GM19438 (cell line): ENCODE results near the gene CDH23.

Source experiments
- ATAC-seq: cut with Tn5 transposase; IDR thresholded peaks from one replicate; pipeline ENCODE4 v1.9.1; 2021; ENCODE audit warnings: low read depth; ENCODE audit not compliant: unreplicated experiment

The CDH23 gene

DNA sequence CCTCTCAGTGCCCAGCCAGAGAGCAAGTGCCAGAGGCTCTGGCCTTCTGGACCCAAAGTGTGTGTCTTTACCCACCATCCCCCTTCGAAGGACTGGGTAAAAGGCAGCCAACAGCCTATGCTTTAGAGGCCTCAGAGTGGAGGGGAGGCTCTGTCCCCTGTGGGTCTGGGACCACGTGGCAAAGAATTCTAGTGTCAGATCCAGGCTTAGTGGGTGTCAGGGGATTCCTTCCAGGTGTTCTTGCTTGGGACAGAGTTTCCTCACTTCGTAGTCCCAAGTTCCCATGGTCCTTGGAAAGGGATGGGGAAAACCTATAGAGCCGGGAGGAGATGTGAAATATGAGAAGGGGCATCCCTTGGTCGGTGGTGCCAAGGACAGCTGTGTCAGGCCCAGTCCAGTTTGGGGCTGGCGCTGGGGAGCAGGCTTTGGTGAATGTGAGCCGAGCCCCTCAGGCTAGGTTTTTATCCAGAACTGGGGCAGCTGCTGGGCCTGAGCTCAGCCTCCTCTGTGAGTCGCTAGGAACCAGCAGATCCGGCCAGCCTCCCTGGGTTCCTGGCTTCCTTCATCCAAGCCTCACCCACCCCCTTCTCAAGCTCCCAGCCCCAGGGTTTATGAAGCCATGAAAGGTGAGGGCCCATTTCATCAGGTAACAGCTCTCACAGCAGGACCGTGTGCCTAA is 251.7 kb downstream of the CDH23 start:
- no peak for ATAC-seq

DNA sequence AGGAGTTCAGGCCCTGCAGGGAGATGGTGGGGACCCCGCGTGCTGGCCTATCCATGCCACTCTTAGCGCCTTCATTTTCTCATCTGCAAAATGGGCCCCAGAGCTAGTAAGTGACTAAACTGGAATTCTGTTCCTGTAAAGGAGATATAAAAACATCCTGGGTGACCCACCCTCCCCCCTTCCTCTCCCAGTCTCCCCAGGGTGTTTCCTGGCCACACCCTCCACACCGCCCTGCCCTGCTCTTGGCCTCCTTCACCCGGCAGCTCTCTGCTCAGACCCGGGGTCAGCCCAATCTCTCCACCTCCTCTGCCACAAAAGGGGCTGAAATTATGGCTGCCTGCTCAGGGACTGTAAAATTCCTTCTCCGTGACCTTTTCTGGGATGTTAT is 252.2 kb downstream of the CDH23 start:
- ATAC-seq, result no peak

DNA sequence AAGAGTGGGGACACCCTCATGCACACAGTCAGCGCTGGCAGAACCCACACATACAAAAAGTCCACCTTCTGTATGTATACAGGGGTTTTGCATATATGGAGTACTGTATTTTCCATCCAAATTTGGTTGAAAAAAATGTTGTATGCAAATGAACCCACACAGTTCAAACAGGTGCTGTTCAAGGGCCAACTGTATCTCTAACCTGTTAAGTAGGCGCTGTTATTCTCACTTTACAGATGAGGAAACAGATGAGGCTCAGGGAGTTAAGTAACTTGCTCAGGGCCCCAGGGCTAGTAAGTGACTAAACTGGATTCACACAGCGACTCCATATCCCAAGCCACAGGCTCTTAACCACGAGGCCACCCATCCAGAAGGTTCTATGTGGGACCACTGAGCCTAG is 252.9 kb downstream of the CDH23 start:
- no peak for ATAC-seq

DNA sequence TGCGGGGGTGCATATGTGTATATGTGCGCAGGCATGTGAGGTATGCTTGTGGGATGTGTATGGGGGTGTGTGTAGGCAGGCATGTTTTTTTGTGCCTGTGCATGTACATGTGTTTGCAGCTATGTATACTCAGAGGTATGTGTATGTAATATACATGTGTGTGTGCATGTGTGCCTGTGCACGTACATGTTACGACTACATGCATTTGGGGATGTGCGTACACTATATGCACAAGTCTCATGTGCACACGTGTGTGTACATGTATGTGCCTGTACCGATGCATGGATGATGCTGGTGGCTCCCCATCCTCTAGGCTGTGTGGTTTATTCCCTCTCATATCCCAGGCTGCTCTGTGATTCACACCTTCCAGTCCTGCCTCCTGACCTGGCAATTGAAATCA is 253.7 kb downstream of the CDH23 start:
- ATAC-seq, result no peak

DNA sequence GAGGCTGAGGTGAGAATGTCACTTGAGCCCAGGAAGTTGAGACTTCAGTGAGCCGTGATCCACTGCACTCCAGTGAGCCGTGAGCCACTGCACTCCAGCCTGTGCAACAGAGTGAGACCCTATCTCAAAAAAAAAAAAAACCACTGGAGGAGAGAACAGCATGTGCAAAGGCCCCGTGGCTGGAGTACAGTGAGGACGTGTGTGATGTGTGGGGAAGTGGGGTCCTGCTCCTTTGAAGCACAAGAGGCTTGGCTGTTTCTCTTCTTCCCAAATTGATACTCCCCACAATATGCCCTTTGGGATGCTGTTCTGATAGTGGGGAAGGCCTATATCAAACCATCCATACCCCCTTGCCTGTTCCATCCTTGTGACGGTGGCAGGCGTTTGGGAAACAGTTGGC is 254.7 kb downstream of the CDH23 start:
- no peak for ATAC-seq

DNA sequence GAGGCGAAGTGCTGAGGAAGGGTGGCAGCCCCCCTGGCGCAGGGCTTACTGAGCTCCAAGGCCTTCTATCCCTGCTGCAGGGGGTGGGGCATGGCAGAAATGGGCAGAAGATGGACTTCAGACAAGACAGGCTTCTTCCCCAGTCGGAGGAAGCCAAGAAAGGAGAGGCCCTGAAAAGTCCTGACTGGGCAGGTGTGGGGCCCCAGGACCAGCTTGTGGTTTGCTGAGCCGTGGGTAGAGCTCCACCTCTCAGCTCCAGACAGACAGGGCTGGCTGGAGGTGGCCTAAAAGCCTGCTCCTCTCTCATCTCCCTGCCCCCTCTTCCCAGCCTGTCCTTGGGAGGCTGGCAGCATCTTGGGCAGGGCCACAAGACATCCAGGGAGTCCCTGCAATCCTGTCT is 255.2 kb downstream of the CDH23 start:
- ATAC-seq, result no peak

DNA sequence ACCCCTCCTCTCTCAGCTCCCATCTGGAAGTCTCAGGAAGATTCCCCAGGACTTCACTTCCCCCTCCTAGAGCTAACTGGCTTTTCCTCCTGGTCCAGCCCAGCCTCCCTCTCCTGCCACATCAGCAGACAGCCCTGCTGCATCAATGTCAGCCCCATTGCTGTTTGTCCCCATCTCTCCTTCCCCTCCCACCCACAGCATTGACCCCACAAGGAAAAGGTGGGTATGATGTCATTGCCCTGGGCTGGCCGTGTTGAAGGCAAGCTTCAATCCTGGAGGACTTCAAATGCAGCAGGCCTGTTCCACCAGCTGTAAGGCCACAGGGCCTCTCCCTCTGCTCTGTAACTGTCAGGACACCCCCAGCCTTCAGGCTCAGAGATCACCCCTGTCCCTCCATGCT is 256.3 kb downstream of the CDH23 start:
- no peak for ATAC-seq

DNA sequence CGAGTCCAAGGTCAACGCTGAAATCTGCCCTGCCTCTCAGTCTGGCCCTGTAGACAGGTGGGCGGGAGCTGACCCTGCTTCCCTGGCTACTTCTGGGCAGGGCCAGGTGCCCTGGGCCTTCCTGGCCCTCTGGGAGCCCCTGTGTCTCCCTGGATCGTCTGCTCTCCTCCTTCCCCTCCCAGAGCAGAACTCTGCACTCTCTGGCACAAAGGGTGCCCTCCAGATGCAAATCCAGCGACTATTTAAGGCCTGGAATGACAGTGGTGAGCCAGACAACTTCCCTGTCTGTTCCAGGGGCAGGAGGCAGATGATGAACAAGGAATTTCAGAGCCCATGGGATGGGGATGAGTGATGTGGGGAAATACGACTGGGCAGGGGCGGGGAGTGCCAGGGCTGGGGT is 259.5 kb downstream of the CDH23 start:
- no peak for ATAC-seq

DNA sequence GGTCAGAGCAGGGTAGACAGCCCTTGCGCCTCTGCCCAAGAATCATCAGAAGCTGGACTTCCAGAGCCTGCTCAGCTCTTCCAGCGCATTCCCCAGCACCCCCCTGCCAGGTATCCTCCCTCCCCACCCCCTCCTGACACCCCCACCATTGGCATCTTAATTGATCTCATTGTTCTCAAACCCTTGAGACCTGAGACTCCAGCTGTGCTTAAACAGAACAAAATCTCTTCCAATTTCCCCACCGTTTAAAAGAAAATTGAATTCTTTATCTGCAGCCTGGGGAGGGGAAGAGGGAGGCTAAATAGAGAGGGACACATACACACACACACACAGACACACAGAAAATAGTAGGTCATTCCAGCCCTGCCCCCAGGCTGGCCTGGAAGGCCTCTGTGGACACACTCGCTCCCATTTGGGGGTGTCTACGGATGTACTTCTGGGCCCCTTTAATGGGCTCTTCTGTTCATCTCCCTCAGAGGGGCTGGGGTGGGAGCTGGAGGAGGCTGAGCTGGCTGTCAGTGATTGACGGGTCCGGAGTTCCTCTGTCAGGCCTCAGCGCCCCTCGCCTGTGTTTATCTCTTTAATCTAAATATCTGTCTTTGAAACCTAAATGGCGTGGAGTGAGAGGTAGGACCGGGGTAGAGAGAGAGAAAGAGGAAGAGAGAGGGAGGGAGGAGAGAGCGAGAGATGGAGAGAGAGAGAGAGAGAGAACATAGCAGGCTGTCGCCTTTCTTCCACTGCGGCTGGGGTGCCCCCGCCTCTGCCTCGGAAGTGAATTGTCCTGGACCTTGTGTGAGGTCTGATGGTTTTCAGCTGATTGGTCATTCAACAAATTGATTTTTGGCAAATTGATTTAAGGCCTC is 261.1 kb downstream of the CDH23 start:
- no peak for ATAC-seq

DNA sequence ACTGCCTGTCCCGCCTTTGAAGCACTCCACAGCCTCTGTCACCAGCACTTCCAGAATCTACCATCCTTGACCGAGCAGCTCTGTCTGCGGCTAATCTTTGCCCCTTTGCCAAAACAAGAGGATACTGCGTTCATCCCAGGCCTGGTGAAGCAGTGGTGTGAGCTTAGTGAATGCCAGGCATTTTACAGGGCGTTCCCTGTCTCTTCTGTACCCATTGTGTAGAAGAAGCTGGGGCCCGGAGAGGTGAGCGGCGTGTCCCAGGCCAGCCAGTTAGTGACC is 261.7 kb downstream of the CDH23 start:
- no peak for ATAC-seq

DNA sequence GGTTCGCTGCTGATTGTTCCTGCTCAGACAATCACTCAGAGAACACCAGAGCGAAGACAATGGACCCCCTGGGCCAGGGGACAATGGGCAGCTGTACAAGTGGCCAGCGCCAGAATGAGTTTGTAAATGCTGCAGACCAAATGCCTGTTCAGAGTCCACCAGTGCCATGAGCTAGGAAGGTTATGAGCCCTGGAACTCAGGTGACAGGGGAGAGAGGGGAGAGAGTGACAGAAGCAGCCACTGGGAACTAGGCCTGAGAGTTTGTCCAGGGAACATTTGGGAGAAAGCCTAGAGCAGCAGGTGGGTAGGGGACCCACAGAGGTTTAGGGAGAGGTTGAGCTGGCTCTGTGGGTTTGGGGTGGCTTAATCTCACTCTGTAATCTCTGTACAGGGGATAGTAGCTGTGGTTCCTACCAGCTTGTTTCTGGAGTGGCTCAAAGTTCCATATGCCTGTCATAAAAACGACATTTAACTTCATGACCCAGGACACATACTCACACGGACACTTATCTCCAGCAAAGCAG is 262.5 kb downstream of the CDH23 start:
- no peak for ATAC-seq

DNA sequence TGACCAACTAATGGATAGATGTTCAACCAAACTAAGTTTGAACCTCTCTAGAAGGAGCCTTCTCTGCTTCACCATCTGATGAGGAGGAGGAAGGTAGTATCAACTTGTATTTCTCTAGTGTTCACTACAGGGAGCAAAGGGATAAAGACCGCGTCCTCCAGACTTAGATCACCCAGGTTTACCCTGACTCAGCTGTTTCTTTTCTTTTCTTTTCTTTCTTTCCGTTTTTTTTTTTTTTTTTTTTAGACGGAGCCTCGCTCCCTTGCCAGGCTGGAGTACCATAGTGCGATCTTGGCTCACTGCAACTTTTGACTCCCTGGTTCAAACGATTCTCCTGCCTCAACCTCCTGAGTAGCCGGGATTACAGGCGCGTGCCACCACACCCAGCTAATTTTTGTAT is 263.0 kb downstream of the CDH23 start:
- ATAC-seq, result no peak

DNA sequence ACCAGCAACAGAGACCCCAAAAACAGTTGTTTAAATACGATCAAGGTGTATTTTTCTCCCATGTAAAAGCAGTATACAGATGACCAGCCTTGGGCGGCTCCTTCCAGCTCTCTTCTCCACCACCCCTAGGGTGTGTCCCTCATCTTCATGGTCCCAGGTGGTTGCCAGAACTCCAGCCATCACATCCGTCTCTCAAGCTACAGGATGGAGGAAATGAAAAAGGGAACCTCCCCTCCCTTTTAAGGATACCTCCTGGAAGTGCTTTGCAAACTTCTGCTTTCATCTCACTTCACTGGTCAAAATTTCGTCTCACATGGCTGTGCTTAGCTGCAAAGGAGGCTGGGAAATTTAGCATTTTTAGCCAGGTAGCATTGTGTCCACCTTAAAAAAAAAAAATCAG is 263.6 kb downstream of the CDH23 start:
- no peak for ATAC-seq

DNA sequence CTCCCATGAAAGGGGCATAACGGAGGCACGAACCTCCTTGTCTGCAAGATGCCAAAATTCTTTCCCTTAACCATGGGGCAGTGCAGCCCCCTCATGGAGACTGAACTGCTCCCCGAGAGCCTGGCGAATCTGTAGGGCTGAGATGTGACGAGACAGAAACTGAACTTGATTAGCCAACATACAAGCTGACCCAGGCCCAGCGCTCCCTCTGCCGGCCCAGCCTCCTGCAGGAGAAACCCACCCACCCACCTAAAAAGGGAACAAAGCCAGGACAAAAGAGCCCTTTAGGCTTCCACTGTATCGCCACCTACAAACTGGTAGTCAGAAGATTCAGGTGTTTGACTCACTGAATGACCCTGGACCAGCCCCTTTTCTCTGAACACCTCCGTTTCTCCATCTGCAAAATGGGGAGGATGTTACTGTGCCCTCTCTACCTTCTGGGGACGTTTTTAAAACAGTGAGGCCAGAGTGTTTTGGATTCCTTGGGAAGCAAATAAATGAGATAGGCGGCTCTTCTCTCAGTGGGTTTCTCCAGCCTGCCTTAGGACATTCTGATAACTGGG is 264.4 kb downstream of the CDH23 start:
- no peak for ATAC-seq

DNA sequence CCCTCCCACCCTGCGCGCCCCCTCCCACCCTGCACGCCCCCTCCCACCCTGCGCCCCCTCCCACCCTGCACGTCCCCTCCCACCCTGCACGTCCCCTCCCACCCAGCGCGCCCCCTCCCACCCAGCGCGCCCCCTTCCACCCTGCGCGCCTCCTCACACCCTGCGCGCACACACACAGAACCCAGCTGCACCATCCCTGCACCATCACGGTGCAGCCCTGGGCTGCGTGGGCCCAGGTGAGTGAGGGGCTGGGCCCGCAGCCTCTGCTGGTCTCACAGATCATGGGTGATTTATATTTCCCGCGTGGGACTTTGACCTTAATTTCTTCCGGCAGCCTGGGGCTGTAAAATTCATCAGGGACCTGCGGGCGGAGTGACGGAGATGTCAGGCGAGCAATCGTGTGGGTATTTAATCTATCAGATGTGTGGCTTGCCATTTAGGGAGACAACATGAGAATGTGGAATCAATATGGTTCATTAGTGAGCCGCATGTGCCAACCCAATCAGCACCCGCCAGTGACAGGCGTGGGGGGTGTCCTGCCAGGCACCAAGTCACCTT is 265.1 kb downstream of the CDH23 start:
- no peak for ATAC-seq

DNA sequence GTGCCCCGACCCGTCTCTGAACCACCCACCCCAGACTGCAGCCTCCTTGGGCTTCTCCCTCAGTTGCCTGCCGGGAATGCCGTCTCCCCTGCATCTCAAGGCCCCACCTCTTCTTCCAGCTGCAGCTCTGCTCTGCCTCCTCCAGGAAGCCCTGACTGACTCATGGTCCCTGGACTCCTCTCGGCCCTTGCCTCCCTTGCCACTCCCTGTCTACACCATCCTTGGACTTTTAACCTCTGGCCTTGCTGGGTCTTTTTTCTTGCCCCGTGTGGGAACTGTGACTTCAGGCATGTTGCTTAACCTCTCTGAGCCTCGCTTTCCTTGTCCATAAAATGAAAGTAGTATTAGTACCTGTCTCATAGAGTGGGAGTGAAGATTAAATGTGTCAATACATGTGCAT is 266.6 kb downstream of the CDH23 start:
- ATAC-seq, result no peak

DNA sequence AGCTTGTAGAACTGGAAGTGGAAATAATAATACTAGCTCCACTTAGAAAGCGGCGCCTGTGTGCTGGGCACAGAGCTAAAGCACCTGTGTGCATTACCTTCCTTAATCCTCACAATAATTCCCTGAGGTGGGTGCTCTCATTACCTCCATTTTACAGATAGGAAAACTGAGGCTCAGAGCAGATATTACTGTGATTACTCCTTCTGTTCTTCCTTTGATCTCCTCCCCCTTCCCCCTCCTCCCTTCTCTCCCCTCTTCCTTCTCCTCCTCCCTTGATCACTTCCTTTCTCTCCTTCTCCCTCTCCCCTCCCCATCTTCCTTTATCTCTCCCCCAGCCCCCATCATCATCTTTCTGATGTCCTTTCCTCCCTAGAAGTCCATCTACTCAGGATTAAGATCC is 267.9 kb downstream of the CDH23 start:
- ATAC-seq, result no peak

DNA sequence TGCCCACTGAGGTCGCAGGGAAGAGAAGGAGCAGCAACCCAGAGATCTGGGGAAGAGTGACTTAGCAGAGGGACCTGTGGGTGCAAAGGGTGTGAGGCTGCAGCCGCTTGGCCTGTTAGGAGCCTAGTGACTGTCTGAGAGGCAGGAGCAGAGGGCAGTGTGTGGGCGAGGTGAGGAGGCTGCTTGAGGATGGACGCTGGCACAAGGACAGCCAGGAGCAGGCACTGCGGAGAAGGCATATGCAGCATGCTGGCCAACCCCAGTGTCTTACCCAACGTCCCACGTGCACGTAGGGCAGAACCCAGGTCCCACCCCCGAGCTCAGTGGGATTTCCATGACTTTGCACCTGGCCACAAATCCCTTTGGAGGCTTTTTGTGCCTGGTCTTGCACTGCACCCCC is 268.7 kb downstream of the CDH23 start:
- no peak for ATAC-seq

DNA sequence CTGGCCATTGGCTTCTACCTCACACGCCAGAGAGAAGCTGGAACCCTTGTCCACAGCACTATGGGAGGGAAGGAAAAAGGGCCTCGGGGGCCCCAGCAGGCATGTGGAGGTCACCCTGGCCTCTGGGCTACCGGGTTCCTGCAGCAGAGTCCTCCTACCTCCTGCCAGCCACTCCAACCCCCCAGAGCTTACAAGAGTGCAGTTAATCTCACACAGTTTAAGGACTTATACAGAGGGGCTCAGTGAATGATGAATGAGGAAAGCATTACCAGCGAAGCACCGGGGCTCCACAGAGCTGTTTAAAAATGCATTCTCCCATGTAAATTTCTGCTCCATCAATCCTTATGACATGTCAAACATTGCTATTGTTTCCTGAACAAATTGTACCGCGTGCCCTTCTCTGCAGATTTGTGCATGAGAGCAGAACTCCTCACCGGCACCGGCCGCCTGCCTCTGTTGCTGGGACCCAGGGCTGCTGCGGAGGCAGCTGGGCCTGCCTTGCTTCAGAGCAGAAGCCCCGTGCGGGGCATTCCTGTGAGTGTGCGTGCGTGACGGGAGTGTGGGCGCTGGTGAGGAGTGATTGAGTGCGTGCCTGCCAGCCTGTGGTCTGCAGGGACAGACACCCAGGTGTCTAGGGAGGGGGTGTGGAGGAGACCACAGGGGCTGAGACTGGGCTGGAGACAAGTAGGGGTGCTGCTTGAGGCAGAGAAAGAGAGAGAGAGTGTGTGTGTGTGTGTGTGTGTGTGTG is 270.1 kb downstream of the CDH23 start:
- no peak for ATAC-seq

DNA sequence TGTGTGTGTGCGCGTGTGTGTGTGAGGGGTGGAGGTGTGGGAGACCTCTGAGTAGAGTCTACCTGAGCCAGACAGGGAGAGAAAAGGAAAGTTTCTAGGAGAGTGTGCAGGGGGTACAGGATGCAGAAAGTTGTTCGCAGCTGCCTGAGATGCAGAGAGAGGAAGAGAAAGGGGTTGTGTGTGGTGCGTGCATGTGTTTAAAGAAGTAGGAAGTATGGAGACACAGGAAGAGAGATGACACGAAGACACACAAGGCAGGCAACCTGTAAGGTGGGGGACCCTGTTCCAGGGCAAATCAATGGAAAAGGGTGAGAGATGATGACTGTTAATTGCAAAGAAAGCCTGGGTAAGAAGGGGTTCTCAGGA is 270.6 kb downstream of the CDH23 start:
- ATAC-seq, result no peak
